NCI-H187 (cell line): ENCODE data around the gene VSNL1.

Source experiments
- DNase-seq, 2 experiments: peaks; one replicate each; lab custom pipeline; 2025; lab: John Stamatoyannopoulos, UW

VSNL1 gene

GRCh38 chr2:17646081-17646554 lies 105.6 kb downstream of the VSNL1 start:
- peak in 1 of 2 experiments; percentile 9 for DNase-seq

- no peak for DNase-seq
Measured at GRCh38 chr2:17646838-17647701, 106.6 kb downstream of the VSNL1 start.

- no peak for DNase-seq
Measured at GRCh38 chr2:17648581-17648980, 108.1 kb downstream of the VSNL1 start.

- DNase-seq: no peak
Measured at GRCh38 chr2:17649026-17649425, 108.5 kb downstream of the VSNL1 start.

DNA sequence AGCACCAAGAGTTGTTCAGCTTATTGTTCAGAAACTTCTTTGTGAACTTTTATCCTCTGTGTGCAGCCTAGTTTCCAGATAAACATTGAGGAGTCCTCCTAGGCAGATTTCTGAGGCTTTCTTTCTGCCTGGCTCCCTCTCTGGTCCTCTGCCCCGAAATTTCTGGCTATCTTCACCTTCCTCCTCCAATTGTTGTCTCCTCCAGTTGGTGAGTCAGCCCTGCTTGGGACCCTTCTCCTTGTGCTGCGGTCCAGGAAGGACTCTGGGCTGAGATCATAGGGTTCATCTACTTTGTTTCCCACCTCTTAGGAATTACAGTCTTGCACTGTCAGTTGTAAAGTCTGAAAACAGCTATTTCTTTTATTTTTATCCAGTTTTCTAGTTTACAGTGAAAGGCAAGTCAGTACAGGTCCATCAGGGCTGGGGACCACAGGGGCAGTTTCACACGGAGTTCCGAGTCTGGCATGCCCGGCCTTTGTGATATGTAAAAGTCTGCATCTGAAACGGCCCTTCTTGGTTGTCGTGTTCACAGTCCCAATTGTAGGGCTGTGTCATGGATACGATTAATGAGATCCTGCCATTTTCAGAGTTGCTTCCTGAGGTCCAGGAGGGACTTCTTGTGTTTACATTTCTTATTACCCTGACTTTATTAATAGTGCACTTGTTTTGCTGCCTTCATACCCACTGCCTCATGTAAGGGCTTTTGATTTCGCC lies 112.3 kb downstream of the VSNL1 start:
- no peak for DNase-seq

GRCh38 chr2:17657759-17658158 lies 117.3 kb downstream of the VSNL1 start:
- no peak for DNase-seq

- DNase-seq: no peak
Measured at GRCh38 chr2:17658251-17658843, 117.9 kb downstream of the VSNL1 start.

GRCh38 chr2:17660219-17660618 lies 119.7 kb downstream of the VSNL1 start:
- DNase-seq: no peak

DNA sequence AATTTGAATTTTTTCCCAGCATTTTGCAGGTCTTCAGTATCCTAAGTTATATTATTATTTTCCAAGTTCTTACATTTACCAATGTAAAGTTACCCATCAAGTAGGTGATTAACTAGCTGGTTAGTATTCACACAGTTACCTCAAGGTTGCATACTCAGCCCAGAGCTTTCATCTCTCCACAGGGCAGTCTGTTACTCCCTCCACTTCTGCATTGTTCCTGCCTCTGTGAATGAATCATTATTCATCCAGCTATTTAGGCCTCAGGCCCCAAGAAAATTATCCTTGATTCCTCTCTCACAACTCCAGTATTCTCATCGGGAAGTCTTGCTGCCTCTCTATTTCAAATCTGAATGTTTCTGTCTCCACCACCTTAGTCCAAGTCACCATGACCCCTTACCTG lies 121.0 kb downstream of the VSNL1 start:
- DNase-seq: no peak

- DNase-seq: no peak
Measured at GRCh38 chr2:17662723-17663122, 122.2 kb downstream of the VSNL1 start.

DNA sequence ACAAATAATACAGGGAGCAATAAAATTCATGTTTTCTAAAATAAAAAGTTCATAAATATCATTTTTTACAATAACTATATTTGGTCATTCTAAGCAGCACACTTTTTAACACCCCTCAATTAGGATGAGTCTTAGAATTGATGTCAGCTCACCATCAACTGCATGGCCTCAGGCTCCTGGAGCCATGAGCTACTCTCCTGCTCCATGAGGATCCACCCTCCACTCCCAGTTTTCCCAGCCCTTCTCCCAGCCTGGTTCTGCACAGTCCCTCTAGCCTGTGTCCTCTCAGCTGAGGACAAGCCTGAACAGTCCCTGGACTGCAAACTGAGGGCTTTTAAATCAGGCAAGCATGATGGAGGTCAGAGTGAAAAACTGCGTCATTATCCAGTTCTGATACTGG lies 124.0 kb downstream of the VSNL1 start:
- DNase-seq: no peak

DNA sequence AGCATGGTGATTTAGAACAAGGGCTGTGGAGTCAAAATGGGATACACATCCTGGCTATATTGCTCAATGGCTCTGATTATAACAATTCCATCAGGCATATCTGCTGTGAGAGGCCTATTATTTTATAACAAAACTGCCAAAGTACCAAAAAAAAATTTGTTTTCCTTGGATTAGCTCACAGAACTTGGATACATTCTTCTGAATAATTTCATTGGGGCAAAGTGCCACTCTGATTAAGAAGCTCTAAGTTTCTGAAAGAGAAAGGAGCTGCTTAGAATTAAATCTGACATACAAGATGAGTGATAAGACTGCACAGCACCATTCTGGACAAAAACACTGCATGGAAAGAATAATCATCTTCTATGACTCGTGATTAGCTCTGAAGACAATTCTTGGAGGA lies 127.4 kb downstream of the VSNL1 start:
- no peak for DNase-seq

DNA sequence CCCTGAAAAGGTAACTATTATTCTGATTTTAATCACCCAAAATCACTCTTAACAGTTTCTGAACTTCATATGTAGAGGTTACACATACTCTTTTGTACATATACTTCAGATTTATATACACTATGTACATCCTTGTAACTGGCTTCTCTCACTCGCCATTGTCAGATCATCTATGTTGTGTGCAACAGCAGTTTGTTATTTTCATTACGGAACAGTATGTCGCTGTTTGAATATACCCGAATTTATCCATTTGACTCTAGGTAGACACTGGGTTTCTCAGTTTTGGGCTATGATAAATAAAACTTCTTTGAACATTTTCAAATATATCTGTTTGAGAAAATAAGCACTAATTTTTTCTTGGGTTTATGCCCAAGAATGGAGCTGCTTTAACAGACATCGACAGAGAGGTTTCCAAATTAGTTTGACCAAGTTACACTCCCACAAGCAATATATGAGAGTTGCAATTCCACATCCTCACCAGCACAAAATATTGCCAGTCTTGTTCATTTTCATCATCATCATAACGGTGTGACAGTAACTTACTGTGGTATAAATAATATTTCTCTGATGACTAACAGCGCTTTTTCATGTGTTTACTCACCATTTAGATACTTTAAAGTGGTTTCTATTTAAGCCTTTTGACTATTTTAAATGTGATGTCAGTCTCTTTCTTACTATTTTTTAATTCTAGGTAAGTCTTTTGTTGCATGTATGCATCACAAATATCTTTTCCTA lies 132.3 kb downstream of the VSNL1 start:
- no peak for DNase-seq

DNA sequence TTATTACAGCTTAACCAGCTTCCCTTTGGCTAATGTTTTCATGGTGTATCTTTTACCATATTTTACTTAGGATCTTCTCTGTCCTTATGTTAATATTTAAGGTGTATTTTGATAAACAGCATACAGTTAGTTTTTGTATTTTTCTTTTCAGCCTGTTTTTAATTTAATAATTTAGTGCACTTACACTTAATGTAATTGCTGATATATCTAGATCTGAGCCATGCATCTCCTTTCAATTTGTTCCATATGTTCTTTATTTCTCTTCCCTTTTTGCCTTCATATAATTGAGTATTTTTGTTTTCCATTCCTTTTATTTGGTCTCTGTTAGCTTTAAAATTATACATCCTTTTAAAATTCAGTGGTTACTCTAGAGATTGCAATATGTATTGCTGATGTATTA lies 134.3 kb downstream of the VSNL1 start:
- no peak for DNase-seq

- no peak for DNase-seq
Measured at GRCh38 chr2:17680119-17680518, 139.6 kb downstream of the VSNL1 start.

DNA sequence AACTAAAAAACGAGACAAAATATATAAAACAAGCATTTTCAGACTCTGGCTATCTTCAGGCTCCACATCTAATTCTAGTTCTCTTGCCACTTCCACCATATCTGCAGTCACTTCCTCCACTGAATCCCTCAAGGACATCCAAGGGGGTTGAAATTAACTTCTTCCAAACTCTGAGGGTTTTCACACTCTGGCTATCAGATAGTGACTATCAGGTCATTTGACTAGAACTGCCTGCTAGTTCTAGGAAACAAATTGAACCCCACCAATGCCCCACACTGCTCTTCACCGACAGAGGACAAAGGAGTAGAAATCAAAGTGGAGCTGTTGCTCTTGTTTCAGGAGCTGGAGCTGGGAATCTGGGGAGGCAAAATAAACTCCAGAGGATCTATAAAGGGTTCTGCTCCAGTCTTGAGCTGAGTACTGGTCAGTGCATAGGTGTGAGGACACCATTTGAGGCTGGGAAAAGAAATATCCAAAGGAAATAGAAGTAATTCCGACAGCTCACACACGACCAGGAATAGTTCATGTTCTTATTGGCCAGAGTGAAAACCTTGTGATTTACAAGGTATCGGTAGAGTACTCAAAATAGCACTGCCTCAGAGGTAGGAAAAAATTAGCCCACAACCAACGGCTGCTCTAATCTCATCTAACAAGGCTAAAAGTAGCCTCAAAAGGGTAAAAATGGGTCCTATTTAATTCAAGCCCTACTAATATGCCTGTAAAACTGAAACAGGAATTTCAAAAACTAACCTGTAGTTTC lies 141.8 kb downstream of the VSNL1 start:
- DNase-seq: no peak

DNA sequence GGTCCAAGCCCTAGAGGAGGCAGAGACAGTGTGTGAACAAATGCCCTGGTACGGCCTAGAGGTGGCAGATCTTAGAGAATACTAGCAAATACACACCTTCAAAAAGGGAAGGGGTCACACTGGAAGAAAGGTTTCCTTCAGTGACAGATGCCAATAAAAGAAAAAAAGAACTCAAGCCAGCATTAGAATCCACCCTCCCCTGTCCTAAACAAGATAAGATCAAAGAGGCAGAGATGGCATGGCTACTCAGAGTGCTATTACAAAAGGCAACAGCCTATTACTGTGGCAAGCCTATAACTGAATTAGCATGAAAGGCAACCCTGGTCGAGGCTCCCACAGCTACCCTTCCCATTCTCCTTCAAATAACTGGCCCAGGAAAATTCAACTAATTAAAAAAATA lies 143.5 kb downstream of the VSNL1 start:
- no peak for DNase-seq

DNA sequence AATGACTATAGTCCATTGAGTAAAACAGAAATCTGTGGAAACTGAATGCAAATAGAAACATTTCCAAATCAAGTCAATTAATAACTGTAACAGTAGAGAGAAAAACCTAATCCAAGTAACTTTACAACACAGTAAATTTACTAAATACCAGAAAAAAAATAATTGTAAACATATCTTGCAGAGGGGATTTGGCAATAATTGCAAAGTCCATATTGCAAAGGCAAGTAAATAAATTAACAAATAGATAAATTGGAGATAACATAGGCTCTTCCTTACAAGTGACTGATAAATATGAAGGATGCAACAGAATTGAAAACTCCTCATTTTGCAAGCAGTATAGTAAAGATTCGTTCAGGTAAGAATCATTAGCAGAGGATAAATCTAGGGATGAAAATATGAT lies 148.1 kb downstream of the VSNL1 start:
- no peak for DNase-seq

GRCh38 chr2:17689010-17689409 lies 148.5 kb downstream of the VSNL1 start:
- DNase-seq: no peak

DNA sequence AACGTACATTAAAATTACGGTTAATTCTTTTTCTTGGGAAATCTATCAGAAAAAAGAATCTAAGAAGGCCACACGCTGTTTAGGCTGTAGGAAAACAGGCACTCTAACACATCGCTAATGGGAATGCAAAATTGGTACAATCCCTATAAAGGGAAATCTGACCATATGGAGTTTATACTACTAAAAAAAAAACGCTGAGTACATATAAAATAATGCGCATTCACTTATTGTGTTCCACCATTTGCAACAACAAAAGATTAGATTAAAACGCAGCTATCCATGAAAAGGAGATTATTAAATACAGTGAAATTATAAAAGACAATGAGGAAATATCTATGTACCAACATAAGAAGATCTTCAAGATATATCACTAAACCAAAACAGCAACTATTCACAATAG lies 150.3 kb downstream of the VSNL1 start:
- DNase-seq: no peak
